ENCODE data around the gene PBX1. TPM values are rescaled to one million over a fixed set of nuclear protein-coding genes. Genes with fewer than 3 reads are reported as not detected.

The PBX1 gene
- total and polyA plus RNA-seq, 4 donors, result 2.2 to 17.3 (median 5.1) TPM

- peak; percentile 81 for DNase-seq (ENCODE audit: low spot score)
- H3K4me1 ChIP-seq (ENCODE audit: control insufficient read depth in 4 of 4, insufficient read depth in 4 of 4, low read length in 3 of 4), result peaks cover 0 to 7% (median 0%) of the 10 kb centered on the region in 4 donors
- no peak overlapping the region for H3K4me3 ChIP-seq (ENCODE audit: low read depth in 1 of 3, low read length in 3 of 3)
- H3K36me3 ChIP-seq (ENCODE audit: control insufficient read depth in 4 of 4, insufficient read depth in 3 of 4, low read depth in 1 of 4, low read length in 3 of 4), result no peaks in the 10 kb centered on the region
- TF ChIP-seq HNF4A (conservative IDR thresholded peaks at IDR 0.05) (no peak), RXRA (IDR thresholded peaks at IDR 0.05) (peak in 1 of 2 donors; percentile 26), CTCF (IDR thresholded peaks at IDR 0.05; ENCODE audit: low read depth, low read length, missing input control) (peak; percentile 97), RAD21 (IDR thresholded peaks at IDR 0.05) (peak; percentile 99)
- no peak overlapping the region for H3K27ac ChIP-seq (ENCODE audit: low read depth in 1 of 2, low read length in 2 of 2)
- H3K27me3 ChIP-seq (ENCODE audit: control insufficient read depth in 4 of 4, insufficient read depth in 4 of 4, low read length in 3 of 4), result no peaks in the 10 kb centered on the region
- WGBS, result 22% methylated on average over 10 of the region's 10 CpGs
- no peaks in the 10 kb centered on the region for H3K9me3 ChIP-seq (ENCODE audit: control insufficient read depth in 4 of 4, low read length in 3 of 4)
- H3K9ac ChIP-seq (ENCODE audit: low read depth in 1 of 2, low read length in 2 of 2), result no peak overlapping the region
Measured at GRCh38 chr1:164786980-164787833, 228.2 kb downstream of the PBX1 start.

GRCh38 chr1:164787834-164788231 lies 228.8 kb downstream of the PBX1 start:
- WGBS, result 85% methylated on average over 8 of the region's 8 CpGs

More at GRCh38 chr1:164787834-164788231, 228.8 kb downstream of the PBX1 start:
- no peak for DNase-seq (ENCODE audit: low spot score)
- Histone ChIP-seq H3K4me1 (ENCODE audit: control insufficient read depth in 4 of 4, insufficient read depth in 4 of 4, low read length in 3 of 4) (peaks cover 0 to 7% (median 0%) of the 10 kb centered on the region in 4 donors), H3K36me3 (ENCODE audit: control insufficient read depth in 4 of 4, insufficient read depth in 3 of 4, low read depth in 1 of 4, low read length in 3 of 4) (no peaks in the 10 kb centered on the region), H3K27me3 (ENCODE audit: control insufficient read depth in 4 of 4, insufficient read depth in 4 of 4, low read length in 3 of 4) (no peaks in the 10 kb centered on the region), H3K4me3 (ENCODE audit: low read depth in 1 of 3, low read length in 3 of 3) (no peak overlapping the region), H3K9me3 (ENCODE audit: control insufficient read depth in 4 of 4, low read length in 3 of 4) (no peaks in the 10 kb centered on the region), H3K9ac (ENCODE audit: low read depth in 1 of 2, low read length in 2 of 2) (no peak overlapping the region), H3K27ac (ENCODE audit: low read depth in 1 of 2, low read length in 2 of 2) (no peak overlapping the region)
- TF ChIP-seq HNF4G (IDR thresholded peaks at IDR 0.05) (no peak), GABPA (IDR thresholded peaks at IDR 0.05 in 1 of 2, conservative IDR thresholded peaks at IDR 0.05 in 1 of 2) (no peak), TAF1 (conservative IDR thresholded peaks at IDR 0.05) (no peak), ZBTB33 (IDR thresholded peaks at IDR 0.05) (no peak), EGR1 (IDR thresholded peaks at IDR 0.05; ENCODE audit: low read depth in 2 of 2) (no peak), CTCF (IDR thresholded peaks at IDR 0.05; ENCODE audit: low read depth, low read length, missing input control) (no peak), MAX (IDR thresholded peaks at IDR 0.05) (no peak), YY1 (IDR thresholded peaks at IDR 0.05) (no peak), RAD21 (IDR thresholded peaks at IDR 0.05) (no peak), FOXA2 (IDR thresholded peaks at IDR 0.05) (no peak), HNF4A (conservative IDR thresholded peaks at IDR 0.05) (no peak), FOXA1 (IDR thresholded peaks at IDR 0.05) (no peak), RXRA (IDR thresholded peaks at IDR 0.05) (no peak), NR2F2 (IDR thresholded peaks at IDR 0.05) (no peak), REST (IDR thresholded peaks at IDR 0.05) (no peak), ATF3 (IDR thresholded peaks at IDR 0.05) (no peak), JUND (IDR thresholded peaks at IDR 0.05) (no peak), SP1 (IDR thresholded peaks at IDR 0.05) (no peak)
